ENCODE measurements around the gene ANAPC1. TPM values are rescaled to one million over a fixed set of nuclear protein-coding genes. Genes with fewer than 3 reads are reported as not detected.
"Not testable (repeated sequence)": the region's sequence is repeated elsewhere in the genome, so short reads cannot be mapped to it uniquely, and the experiment has no call there.

The ANAPC1 gene, protein sequence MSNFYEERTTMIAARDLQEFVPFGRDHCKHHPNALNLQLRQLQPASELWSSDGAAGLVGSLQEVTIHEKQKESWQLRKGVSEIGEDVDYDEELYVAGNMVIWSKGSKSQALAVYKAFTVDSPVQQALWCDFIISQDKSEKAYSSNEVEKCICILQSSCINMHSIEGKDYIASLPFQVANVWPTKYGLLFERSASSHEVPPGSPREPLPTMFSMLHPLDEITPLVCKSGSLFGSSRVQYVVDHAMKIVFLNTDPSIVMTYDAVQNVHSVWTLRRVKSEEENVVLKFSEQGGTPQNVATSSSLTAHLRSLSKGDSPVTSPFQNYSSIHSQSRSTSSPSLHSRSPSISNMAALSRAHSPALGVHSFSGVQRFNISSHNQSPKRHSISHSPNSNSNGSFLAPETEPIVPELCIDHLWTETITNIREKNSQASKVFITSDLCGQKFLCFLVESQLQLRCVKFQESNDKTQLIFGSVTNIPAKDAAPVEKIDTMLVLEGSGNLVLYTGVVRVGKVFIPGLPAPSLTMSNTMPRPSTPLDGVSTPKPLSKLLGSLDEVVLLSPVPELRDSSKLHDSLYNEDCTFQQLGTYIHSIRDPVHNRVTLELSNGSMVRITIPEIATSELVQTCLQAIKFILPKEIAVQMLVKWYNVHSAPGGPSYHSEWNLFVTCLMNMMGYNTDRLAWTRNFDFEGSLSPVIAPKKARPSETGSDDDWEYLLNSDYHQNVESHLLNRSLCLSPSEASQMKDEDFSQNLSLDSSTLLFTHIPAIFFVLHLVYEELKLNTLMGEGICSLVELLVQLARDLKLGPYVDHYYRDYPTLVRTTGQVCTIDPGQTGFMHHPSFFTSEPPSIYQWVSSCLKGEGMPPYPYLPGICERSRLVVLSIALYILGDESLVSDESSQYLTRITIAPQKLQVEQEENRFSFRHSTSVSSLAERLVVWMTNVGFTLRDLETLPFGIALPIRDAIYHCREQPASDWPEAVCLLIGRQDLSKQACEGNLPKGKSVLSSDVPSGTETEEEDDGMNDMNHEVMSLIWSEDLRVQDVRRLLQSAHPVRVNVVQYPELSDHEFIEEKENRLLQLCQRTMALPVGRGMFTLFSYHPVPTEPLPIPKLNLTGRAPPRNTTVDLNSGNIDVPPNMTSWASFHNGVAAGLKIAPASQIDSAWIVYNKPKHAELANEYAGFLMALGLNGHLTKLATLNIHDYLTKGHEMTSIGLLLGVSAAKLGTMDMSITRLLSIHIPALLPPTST (N-terminal part only)
- total RNA-seq (2014; rRNA removed; shearing (Covaris generic)): 97.2 and 105 TPM in 2 replicates
- 53.5 and 61.5 TPM in 2 replicates for polyA plus RNA-seq (2014; cell fraction: nucleus; rRNA removed)

DNA sequence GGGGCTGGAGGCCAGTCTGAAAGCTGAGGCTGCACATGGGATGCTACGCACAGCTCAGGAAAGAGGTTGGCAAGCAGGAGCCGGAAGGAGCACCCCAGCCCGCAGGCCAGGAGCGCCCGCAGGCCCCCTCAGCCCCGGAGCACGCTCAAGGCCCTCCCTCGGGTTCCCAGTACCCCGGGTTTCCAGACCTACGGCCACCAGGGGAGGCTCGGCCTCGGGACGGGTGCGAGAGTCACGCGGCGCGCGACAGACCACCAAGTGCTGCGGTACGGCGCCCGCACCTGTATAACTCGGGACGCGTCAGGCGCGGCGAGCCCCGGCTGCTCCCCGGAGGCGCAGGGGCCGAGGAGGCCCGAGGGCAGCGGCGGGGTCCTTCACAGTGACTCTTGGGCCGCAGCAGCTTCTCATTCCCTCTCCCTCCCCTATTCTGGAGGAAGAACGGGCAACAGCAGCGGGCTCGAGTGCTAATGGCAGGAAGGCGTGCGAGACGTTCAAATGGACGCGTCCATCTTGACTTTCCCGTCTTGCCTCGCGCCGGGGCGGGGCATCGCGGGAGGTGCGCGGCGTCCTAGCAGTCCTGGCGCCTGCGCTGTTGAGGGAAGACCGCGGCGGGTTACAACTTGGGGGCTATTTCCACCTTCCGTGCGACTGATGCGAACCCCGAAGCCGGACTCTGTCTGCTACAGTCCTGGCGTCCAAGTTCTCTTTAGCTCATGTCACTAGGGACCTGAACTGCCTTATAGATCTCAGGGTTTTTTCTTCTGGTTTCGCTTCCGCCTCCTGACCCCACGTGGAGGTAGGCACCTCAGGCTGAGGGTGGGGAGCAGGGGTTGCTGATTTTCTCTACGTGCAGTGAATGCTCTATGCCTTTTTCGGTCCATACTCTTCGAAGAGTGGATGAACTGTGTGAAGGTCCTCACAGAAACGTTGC, at the start of gene ANAPC1:
ANAPC1 (minus strand) TSS at position 533 of the 931 bp plus-strand sequence. CDS start 3,368 bp downstream, outside the sequence.
- DNase-seq (ENCODE audit: extremely low read depth, low read depth): peak; percentile 81

DNA sequence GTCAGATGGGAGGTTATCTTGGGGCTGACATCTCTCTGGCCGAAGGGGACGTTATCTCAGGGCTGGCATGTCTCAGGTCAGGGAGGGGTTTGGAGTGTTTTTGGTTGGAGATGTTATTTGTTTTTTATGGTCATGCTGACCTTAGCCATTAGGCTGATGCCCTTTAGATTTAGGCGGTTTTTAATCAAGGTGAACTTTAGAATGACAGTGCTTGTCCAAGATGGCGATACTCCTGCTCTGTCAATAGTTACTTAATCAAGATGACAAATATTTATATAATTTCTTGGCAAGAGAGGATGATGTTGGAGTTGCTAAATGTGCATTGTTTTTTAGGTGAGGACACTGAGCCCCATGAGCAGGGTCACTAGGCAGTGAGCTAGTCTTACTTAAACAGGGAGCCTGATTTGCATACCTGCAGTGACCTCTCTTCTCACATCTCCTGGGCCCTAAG, 48.9 kb upstream of the ANAPC1 start:
- no peak for DNase-seq (ENCODE audit: extremely low read depth, low read depth)

DNA sequence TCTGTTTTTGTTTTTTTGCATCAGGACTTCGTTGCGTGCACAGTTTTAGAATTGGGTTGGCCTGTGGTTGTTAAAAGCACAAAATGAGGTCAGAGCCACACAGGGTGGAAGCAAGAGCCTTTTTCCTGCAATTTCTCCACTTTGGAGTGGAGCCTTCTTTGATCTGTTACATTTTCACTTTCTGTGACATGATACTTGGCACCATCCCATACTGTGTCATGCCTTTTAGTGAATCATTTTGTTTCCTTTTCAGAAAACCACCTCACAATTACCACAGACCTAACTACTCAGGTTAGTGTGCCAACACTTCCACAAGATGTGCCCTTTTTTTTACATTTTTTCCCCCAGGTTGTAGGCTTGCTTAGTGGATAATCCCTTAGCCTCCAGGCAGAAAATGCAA, 46.9 kb upstream of the ANAPC1 start:
- DNase-seq (ENCODE audit: extremely low read depth, low read depth): no peak

DNA sequence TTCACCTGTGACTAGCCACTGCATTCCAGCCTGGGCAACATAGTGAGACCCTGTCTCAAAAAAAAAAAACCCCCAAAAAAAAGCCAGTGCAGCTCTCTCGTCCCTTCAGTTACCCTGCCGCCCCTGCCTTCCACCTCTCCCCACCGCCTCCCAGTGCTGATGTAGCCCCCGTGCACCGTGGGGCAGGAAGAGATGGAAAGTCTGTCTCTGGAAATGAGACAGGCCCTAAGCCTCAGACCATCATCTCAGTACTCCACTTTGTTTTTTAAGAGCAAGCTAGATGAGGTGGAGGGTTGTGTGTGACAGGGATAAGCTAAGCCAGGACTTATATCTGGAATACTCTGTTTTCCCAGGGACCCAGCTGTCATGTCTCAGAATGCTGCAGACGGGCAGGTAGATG, 46.4 kb upstream of the ANAPC1 start:
- DNase-seq (ENCODE audit: extremely low read depth, low read depth): no peak

DNA sequence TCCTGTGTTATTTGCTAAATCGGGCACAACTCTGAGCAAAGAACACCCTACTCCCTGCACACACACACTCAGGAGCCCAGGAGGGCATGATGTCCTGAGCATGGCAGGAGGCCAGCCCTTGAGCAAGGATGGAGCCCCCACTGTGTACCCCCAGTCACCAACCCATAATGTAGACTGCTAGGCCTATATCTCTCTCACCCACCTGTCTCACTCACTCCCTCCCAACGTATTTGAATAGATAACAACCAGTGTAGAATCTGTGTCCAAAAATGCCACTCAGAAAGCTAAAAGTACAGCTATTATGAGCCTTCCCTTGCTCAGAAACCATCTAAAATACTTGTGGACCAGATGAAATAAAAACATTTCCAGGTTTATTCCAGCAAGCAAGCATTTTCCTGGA, 43.7 kb upstream of the ANAPC1 start:
- no peak for DNase-seq (ENCODE audit: extremely low read depth, low read depth)

DNA sequence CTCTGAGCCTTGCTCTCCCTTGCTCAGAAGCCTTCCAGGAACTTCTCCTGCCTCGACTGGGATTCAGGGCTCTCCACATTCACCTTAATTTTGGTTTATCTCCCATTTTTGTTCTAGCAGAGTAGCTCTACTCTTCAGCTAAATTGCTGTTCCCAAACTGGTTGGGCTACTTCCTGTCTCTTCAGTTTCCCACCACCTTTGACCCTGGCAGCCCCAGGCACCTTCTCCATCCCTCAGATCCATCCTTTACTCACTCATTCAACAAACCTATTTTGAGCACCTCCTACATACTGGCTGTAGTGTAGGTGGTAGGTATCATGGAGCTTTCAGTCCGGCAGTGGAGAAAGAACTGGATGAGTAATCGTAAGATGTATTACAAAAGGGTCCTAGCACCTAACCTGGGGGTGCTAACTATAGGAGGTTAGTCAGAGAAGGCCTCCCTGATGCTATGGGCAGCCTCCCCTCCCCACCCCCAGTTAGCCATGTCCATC, 40.7 kb upstream of the ANAPC1 start:
- no peak for DNase-seq (ENCODE audit: extremely low read depth, low read depth)

DNA sequence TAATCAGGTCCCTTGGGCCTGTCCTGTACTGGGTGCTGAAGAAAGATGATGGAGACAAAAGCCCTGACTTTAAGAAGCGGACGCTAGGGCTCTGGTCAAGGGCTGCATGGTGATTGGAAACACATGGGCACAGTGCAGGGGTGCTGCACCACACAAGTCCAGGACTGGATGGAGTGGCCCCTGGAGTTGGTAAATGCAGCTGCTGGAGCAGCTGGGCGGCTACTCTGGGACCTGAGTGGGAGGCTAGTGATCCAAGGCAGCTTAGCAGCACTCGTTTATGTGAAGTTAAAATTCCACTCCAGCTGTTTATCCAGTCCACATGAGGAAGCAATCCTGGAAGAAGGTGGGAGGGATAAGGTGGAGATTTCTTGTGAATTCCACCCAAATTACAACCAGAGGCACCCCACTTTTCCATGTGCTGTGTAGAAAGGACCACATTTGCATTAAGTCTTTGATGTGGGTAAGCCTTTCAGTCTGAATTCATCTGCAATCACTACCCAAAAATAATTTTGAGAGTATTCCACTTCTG, 39.3 kb upstream of the ANAPC1 start:
- no peak for DNase-seq (ENCODE audit: extremely low read depth, low read depth)

DNA sequence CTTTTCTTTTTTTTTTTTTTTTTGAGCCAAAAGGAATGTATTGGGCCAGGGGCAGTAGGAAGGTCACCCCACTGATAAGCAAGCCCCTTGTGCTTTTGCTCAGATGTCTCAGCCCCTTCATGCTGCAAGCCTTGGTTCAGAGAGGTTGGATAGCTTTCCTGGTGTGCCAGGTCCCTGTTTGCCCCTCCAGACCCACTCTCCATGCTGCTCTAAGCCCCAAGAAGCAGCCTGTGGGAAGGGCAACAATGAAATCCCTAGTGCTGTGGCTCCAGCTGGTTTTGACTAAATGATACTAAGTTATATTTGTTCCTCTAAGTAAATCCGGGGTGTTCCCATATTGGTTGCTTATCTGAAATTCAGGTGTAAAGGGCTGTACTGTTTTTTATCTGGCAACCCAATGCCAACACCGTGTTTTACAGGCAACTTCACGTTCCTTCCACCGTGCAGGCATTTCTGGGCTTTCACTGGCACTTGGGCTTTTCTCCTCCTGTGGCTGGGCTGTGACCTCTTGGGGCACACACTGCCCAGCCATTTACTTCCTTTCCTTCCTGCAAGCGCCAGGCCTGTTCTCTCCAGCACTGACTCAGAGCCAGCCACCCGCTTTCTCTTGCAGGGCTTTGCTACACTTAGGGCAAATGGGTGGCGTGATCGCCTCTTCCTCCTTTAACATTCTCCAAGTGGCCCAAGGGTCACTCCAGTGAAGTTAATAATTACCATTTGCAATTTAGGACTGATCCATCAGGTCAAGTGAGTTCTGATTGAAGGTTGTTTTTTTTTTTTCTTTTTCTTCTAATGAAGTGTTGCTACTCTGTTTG, 36.0 kb upstream of the ANAPC1 start:
- DNase-seq (ENCODE audit: extremely low read depth, low read depth): no peak

DNA sequence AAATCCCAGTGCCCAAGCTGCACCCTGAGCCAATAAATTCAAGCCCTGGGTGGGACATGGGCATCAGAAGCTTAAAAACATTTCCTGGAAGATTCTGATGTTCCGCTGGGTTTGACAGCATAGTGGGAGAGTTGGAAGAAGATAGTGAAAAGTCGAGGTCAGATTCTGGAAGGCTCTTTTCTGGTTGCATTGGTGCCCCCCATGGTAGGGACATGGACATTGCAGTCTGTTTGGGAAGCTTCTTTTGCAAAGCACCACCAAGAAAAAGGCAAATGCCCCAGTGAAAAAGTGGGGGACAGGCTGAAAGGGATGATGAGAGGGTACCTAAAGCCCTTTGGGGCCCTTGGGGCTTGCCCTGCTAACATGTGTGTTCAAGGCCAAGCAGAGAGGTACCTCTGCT, 35.4 kb upstream of the ANAPC1 start:
- DNase-seq (ENCODE audit: extremely low read depth, low read depth): no peak

DNA sequence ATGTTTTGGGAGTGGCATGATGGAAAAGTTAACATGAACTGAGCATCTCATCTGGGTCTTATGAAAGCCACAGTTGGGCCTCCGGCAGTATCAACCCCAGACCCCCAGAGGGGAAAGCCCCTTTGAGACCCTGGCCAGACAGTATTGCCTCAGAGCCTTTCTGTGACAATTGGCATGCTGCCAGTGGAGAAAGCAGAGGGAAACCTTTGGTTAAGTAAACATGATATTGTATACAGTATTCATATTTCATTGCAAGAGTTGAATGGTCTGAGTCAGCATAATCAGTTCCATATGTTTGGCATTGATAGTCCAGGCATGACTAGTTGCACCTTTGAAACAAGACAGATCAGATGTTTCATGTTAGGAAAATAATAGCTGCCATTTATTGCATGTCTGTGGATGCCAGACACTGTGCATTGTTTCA, 34.4 kb upstream of the ANAPC1 start:
- no peak for DNase-seq (ENCODE audit: extremely low read depth, low read depth)

DNA sequence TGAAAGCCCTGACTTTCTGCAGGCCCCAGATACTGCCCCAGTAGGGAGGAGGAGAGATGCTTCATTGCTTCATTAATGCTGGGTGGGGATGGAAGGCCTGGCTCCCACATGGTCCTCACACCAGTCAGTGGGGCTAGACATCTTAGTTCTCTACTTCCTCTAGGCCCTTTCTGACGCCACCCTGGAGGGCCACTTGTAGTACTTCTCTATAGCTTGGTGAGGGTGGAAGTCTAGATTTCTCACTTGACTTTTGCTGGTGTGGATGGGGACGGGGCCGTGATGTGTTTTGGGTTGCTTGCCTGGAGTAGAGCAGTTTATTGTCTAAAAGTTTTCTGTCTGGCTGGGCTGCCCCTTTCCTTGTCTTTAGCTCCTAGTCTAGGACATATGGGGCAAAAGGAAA, 33.1 kb upstream of the ANAPC1 start:
- no peak for DNase-seq (ENCODE audit: extremely low read depth, low read depth)

DNA sequence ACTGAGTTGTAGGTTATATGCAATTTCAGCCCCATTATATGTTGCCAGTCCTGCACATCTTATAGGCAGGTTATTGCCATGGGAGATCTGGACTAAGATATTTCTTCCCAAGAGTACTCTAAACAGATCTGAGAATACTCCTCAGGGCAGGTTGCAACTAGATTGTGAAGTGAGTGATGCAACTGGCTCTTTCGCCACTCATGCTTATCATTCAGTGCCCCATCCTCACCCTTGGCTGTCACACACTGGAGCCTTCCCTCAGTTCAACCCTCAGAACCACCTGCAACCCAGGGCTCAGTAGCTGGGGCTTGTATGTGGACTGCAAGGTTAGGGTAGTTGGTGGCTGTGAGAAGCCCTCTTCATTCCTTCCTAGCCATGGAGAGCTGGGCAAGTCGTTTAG, 28.6 kb upstream of the ANAPC1 start:
- no peak for DNase-seq (ENCODE audit: extremely low read depth, low read depth)

DNA sequence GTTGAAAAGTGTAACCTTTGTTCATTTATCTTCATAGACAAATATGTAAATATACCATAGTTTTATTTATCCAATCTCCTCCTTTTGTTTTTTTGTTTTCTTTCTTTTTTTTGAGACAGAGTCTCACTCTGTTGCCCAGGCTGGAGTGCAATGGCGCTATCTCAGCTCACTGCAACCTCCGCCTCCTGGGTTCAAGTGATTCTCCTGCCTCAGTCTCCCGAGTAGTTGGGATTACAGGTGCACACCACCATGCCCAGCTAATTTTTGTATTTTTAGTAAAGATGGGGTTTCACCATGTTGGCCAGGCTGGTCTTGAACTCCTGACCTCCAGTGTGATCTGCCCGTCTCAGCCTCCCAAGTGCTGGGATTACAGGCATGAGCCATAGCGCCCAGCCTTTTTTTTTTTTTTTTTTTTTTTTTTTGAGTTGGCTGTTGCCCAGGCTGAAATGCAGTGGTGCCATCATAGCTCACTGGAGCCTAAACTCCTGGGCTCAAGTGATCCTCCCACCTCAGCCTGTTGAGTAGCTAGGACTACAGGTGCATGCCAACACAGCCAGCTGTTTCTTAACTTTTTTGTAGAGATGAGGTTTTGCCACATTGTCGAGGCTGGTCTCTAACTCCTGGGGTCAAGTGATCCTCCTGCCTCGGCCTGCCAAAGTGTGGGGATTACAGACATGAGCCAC, 27.4 kb upstream of the ANAPC1 start:
- DNase-seq (ENCODE audit: extremely low read depth, low read depth): not testable (repeated sequence)

DNA sequence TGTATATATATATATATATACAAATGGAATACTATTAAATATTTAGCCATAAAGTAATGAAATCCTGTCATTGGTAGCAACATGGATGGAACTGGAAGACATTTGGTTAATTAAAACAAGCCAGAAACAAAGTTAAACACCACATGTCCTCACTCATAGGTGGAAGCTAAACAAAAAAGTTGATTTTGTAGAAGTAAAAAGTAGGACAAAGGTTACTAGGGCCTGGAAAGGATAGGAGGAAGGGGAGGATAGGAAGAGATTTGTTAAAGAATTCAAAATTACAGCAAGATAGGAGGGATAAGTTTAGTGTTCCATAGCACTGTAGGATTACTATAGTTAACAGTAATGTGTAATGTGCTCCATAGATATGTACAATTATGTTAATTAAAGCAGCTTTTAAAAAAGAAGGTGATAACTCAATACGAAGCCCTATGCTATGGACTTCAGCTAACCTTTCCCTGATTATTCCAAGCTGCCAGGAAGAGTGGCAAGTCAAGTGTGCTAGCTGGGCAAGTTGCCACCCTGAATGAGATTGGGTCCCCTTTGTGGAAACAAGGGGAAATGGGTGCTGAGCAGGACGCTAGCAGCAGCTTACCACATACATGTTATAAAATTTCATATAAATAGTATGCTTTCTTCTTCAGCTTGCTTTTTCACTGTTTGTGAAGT, 26.8 kb upstream of the ANAPC1 start:
- no peak for DNase-seq (ENCODE audit: extremely low read depth, low read depth)

DNA sequence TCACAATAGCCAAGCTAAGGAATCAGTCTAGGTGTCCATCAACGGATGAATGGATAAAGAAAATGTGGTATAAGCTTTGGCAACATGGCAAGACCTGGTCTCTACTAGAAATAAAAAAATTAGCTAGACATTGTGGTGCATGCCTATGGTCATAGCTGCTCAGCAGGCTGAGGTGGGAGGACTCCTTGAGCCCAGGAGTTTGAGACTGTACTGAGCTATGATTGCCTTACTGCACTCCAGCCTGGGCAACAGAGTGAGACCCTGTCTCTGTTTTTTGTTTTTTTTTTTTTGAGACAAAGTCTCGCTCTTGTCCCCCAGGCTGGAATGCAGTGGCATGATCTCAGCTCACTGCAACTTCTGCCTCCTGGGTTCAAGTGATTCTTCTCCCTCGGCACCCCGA, 26.0 kb upstream of the ANAPC1 start:
- not testable (repeated sequence) for DNase-seq (ENCODE audit: extremely low read depth, low read depth)

DNA sequence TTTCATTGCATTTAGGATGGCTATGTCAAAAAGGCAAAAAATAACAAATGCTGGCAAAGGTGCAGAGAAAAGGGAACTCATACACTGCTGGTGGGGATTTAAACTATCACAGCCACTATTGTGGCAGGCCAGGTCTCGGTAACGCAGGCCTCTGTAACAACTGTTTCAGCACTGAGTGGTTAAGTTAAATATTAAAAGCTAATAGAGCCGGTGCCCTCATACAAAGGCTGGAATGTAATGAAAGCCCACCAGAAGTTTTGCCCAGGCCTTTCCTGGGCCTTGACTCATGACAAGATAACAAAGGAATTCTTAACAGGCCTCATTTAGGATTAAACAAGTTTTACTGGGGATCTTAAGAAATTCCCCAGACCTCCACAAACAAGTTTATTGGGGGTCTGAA, 25.1 kb upstream of the ANAPC1 start:
- DNase-seq (ENCODE audit: extremely low read depth, low read depth): no peak

DNA sequence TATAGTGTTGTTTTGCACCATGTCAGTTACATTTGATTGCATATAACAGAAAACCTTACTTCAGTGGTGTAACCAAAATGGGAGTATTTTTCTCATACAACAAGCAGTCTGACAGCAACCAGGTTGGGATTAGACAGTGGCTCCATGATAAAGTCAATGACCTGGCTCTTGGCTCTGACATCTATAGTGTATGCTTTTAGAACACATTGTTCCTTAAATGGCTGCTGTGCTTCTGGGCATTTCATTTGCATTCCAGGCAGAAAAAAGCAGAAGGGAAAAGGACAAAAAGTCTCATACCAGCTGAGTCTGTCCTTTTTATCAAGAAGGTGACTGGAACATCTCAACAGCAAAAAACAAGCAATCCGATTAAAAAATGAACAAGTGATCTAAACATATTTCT, 24.6 kb upstream of the ANAPC1 start:
- no peak for DNase-seq (ENCODE audit: extremely low read depth, low read depth)

Measured in NCI-H460 (cell line).